GM23338 (cell line): ENCODE data around the gene C3orf62. TPM values are rescaled to one million over a fixed set of nuclear protein-coding genes. Genes with fewer than 3 reads are reported as not detected.
"Not testable (repeated sequence)": the region's sequence is repeated elsewhere in the genome, so short reads cannot be mapped to it uniquely, and the experiment has no call there.

Source experiments
- ATAC-seq: fragments of 200-7000 bp; cut with Tn5 transposase; 3 replicates; pipeline ENCODE4 v1.9.1; 2020
- DNase-seq: peaks from one replicate; pipeline ENCODE4 v3.0.0-alpha.2; 2015; ENCODE audit warnings: low spot score
- H2AFZ ChIP-seq: fragments of 200-600 bp; sonication (generic); 2 replicates; pipeline ENCODE4 v1.8.0; 2016; ENCODE audit warnings: antibody characterized with exemption, mild to moderate bottlenecking, moderate library complexity
- H3F3A ChIP-seq: fragments of 200-600 bp; sonication (generic); replicated peaks from 2 replicates; pipeline ENCODE4 v1.8.0; 2017; ENCODE audit warnings: antibody characterized with exemption, mixed run types, low read depth
- H3K27ac ChIP-seq: fragments of 200-600 bp; sonication (generic); 2 replicates; pipeline ENCODE4 v1.6.1; 2016; ENCODE audit warnings: low read depth
- H3K27me3 ChIP-seq: fragments of 200-600 bp; sonication (generic); 2 replicates; pipeline ENCODE4 v1.8.0; 2016; ENCODE audit warnings: mild to moderate bottlenecking, mixed run types, moderate library complexity; ENCODE audit not compliant: insufficient read depth
- H3K36me3 ChIP-seq: fragments of 200-600 bp; sonication (generic); 2 replicates; pipeline ENCODE4 v1.8.0; 2016; ENCODE audit warnings: mild to moderate bottlenecking; ENCODE audit not compliant: insufficient read depth
- H3K4me1 ChIP-seq: fragments of 200-600 bp; sonication (generic); 2 replicates; pipeline ENCODE4 v1.8.0; 2016; ENCODE audit warnings: mild to moderate bottlenecking, moderate library complexity; ENCODE audit not compliant: insufficient read depth
- H3K4me2 ChIP-seq: fragments of 200-600 bp; sonication (generic); 2 replicates; pipeline ENCODE4 v1.7.1; 2017; ENCODE audit warnings: mixed run types
- H3K4me3 ChIP-seq: fragments of 200-600 bp; sonication (generic); 2 replicates; pipeline ENCODE4 v1.6.1; 2016; ENCODE audit warnings: mixed run types
- H3K79me2 ChIP-seq: fragments of 200-600 bp; sonication (generic); replicated peaks from 2 replicates; pipeline ENCODE4 v1.8.0; 2017; ENCODE audit warnings: mild to moderate bottlenecking; ENCODE audit not compliant: insufficient read depth
- H3K9me2 ChIP-seq: fragments of 200-600 bp; sonication (generic); 2 replicates; pipeline ENCODE4 v1.8.0; 2017; ENCODE audit not compliant: insufficient read depth
- H4K20me1 ChIP-seq: fragments of 200-600 bp; sonication (generic); replicated peaks from 2 replicates; pipeline ENCODE4 v1.8.0; 2017; ENCODE audit warnings: mild to moderate bottlenecking; ENCODE audit not compliant: insufficient read depth
- H3K27ac Mint-ChIP-seq: 2 replicates; pipeline ENCODE4 v1.8.0; 2020; ENCODE audit warnings: inconsistent platforms, mild to moderate bottlenecking, moderate library complexity, mixed read lengths
- H3K27me3 Mint-ChIP-seq: 3 replicates; pipeline ENCODE4 v1.8.0; 2022; ENCODE audit warnings: low read depth, mild to moderate bottlenecking, moderate library complexity, mixed read lengths, inconsistent platforms; ENCODE audit not compliant: insufficient read depth, poor library complexity
- H3K36me3 Mint-ChIP-seq: 3 replicates; pipeline ENCODE4 v1.8.0; 2021; ENCODE audit warnings: low read depth, mild to moderate bottlenecking, inconsistent platforms, moderate library complexity, mixed read lengths
- H3K4me1 Mint-ChIP-seq: 3 replicates; pipeline ENCODE4 v1.8.0; 2020; ENCODE audit warnings: mild to moderate bottlenecking, inconsistent platforms, mixed read lengths
- H3K4me3 Mint-ChIP-seq: 3 replicates; pipeline ENCODE4 v1.8.0; 2021; ENCODE audit warnings: moderate library complexity, mild to moderate bottlenecking, inconsistent platforms, mixed read lengths
- H3K9me3 Mint-ChIP-seq: 3 replicates; pipeline ENCODE4 v1.8.0; 2020; ENCODE audit warnings: moderate library complexity, mild to moderate bottlenecking, inconsistent platforms, mixed read lengths
- CREB1 ChIP-seq: fragments of 250-450 bp; sonication (Bioruptor Pico); IDR thresholded peaks from 2 replicates; pipeline ENCODE4 v1.5.0; 2020; ENCODE audit warnings: low read depth, mild to moderate bottlenecking, moderate library complexity
- CTCF ChIP-seq, 2 experiments: fragments of 200-600 bp in 1 of 2; sonication (generic) in 1 of 2; conservative IDR thresholded peaks; 2 replicates each; pipeline versions ENCODE4 v1.5.1 to v1.6.1; 2016 to 2017; ENCODE audit warnings: antibody characterized with exemption in 2 of 2, low read depth in 2 of 2, mild to moderate bottlenecking in 2 of 2, moderate library complexity in 1 of 2
- EZH2phosphoT487 ChIP-seq: fragments of 200-600 bp; sonication (generic); IDR thresholded peaks from one replicate; pipeline ENCODE4 v1.8.1; 2018; ENCODE audit warnings: antibody characterized with exemption; ENCODE audit not compliant: unreplicated experiment
- JUNB ChIP-seq: IDR thresholded peaks from one replicate; pipeline ENCODE4 v1.6.1; 2016; ENCODE audit warnings: antibody characterized with exemption; ENCODE audit not compliant: unreplicated experiment
- NANOG ChIP-seq: IDR thresholded peaks from 2 replicates; pipeline ENCODE4 v1.6.1; 2016; ENCODE audit warnings: antibody characterized with exemption, borderline replicate concordance
- ZNF114 ChIP-seq: fragments of 250-450 bp; sonication (Bioruptor Pico); IDR thresholded peaks from 2 replicates; pipeline ENCODE4 v1.5.0; 2020; ENCODE audit warnings: mild to moderate bottlenecking, moderate library complexity
- polyA plus RNA-seq: library from polyadenylated mRNA; unstranded; fragments of >200 nt; fragmentation: Nextera tagmentation; extraction: Ambion mirVana; gene quantifications from 2 replicates; pipeline ENCODE4 v1.2.1, GENCODE V29; 2016
- total RNA-seq: library from RNA; depleted of rRNA; stranded (reverse); fragments of >200 nt; shearing (Covaris generic); gene quantifications from 2 replicates; pipeline ENCODE4 v1.2.3, GENCODE V29; 2014

The C3orf62 gene
- total and polyA plus RNA-seq, 2 experiments from 2014 or later = 1.6 to 2.4 TPM

GRCh38 chr3:49228817-49229216 is 48.2 kb downstream of the C3orf62 start:
- H3K4me1 Mint-ChIP-seq, H3K4me1 ChIP-seq, H3K27me3 Mint-ChIP-seq, H3K4me3 ChIP-seq, H3K27ac ChIP-seq, H3K9me2 ChIP-seq, H3K4me2 ChIP-seq, H3K27me3 ChIP-seq, DNase-seq, ATAC-seq, H4K20me1 ChIP-seq, H3K79me2 ChIP-seq, H3K27ac Mint-ChIP-seq, H3K36me3 ChIP-seq, H3K4me3 Mint-ChIP-seq, H2AFZ ChIP-seq, H3F3A ChIP-seq: not testable (repeated sequence)
- Mint-ChIP-seq H3K36me3 (peaks cover 17% of the 10 kb centered on the region), H3K9me3 (peaks cover 56% of the 10 kb centered on the region)

DNA sequence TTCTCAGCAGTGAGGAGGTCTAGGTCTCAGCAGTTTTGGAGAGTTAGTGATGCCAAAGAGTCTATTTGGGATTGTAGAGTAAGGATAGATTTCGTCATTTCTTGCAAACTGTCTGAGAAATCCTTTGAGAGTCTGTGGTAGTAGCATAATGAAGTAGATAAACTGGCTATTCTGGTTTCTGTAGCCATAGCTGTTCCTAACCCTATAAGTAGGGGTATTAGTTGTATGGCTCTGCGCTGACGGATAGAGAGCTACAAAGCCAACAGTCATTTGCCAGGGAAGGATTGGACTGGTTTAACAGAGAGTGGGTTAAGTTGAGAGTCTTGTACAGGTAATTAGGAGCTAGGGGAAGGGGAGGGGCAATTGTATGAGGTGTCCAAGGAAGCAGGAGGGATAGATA is 55.0 kb downstream of the C3orf62 start:
- Mint-ChIP-seq H3K27ac (no peak overlapping the region), H3K9me3 (peaks cover 36% of the 10 kb centered on the region), H3K4me3 (no peak overlapping the region), H3K36me3 (no peaks in the 10 kb centered on the region; the same call in 1 of the 3 replicates), H3K4me1 (no peaks in the 10 kb centered on the region), H3K27me3 (peaks cover 14% of the 10 kb centered on the region)
- H3K27me3 ChIP-seq = no peaks in the 10 kb centered on the region
- no peak overlapping the region for H2AFZ ChIP-seq
- H3K79me2 ChIP-seq = no peaks in the 10 kb centered on the region
- DNase-seq (no peak), ATAC-seq (no peak)
- H3K4me1 ChIP-seq = no peaks in the 10 kb centered on the region
- H4K20me1 ChIP-seq = no peaks in the 10 kb centered on the region
- no peak overlapping the region for H3K4me2 ChIP-seq
- H3K27ac ChIP-seq = no peak overlapping the region
- no peaks in the 10 kb centered on the region for H3K9me2 ChIP-seq
- TF ChIP-seq ZNF114 (CRISPR knock-in tag) = no peak
- no peaks in the 10 kb centered on the region; the same call in 1 of the 2 replicates for H3K36me3 ChIP-seq
- no peaks in the 10 kb centered on the region for H3F3A ChIP-seq
- H3K4me3 ChIP-seq = no peak overlapping the region

- peaks cover 40% of the 10 kb centered on the region for H3K9me3 Mint-ChIP-seq
- not testable (repeated sequence) for H4K20me1 ChIP-seq, H3K4me1 ChIP-seq, ATAC-seq, H3K36me3 ChIP-seq, H3K36me3 Mint-ChIP-seq, H3K79me2 ChIP-seq, H3K4me2 ChIP-seq, H3K27ac Mint-ChIP-seq, H3K4me1 Mint-ChIP-seq, H3K27me3 ChIP-seq, H3F3A ChIP-seq, H2AFZ ChIP-seq, H3K27ac ChIP-seq, H3K4me3 ChIP-seq, DNase-seq, H3K9me2 ChIP-seq, H3K4me3 Mint-ChIP-seq
- peaks cover 13% of the 10 kb centered on the region for H3K27me3 Mint-ChIP-seq
Measured at GRCh38 chr3:49220985-49221563, 56.0 kb downstream of the C3orf62 start.

DNA sequence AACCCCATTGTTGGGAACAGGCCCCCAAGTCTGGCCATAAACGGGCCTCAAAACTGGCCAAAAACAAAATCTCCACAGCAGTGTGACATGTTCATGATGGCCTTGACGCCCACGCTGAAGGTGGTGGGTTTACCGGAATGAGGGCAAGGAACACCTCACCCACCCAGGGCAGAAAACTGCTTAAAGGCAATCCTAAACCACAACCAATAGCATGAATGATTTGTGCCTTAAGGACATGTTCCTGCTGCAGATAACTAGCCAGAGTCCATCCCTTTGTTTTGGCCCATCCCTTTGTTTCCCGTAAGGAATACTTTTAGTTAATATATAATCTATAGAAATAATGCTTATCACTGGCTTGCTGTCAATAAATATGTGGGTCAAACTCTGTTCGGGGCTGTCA is 57.9 kb downstream of the C3orf62 start:
- TF ChIP-seq CTCF (conservative IDR thresholded peaks at IDR 0.05; ENCODE audit: low read depth in 2 of 2) (no peak), JUNB (no peak), CREB1 (CRISPR knock-in tag) (no peak), NANOG (no peak), EZH2phosphoT487 (no peak)
- Mint-ChIP-seq H3K4me1 (no peaks in the 10 kb centered on the region), H3K9me3 (peaks cover 54% of the 10 kb centered on the region)

More for the DNA sequence above, 57.9 kb downstream of the C3orf62 start:
- H3K27ac ChIP-seq = no peak overlapping the region
- no peaks in the 10 kb centered on the region for H4K20me1 ChIP-seq
- ATAC-seq (no peak), DNase-seq (no peak)
- no peak overlapping the region for H3K4me2 ChIP-seq
- no peaks in the 10 kb centered on the region for H3K79me2 ChIP-seq
- H3K36me3 ChIP-seq = no peaks in the 10 kb centered on the region; the same call in 1 of the 2 replicates
- no peaks in the 10 kb centered on the region for H3F3A ChIP-seq
- H3K4me1 ChIP-seq = no peaks in the 10 kb centered on the region
- Mint-ChIP-seq H3K27ac (no peak overlapping the region), H3K36me3 (peaks cover 5% of the 10 kb centered on the region), H3K4me3 (no peak overlapping the region), H3K27me3 (peaks cover 13% of the 10 kb centered on the region)
- H3K27me3 ChIP-seq = no peaks in the 10 kb centered on the region
- no peak overlapping the region for H2AFZ ChIP-seq
- no peaks in the 10 kb centered on the region for H3K9me2 ChIP-seq
- no peak overlapping the region for H3K4me3 ChIP-seq
